ENCODE results near the gene VAPA. TPM values are rescaled to one million over a fixed set of nuclear protein-coding genes. Genes with fewer than 3 reads are reported as not detected.

The VAPA gene
- total and polyA plus RNA-seq, 2 donors (not counting 3 experiments of a cell fraction or from before 2014, with no cell fraction given) = 105 to 163 TPM

- dilution Hi-C loops (cut with MboI; ENCODE audit: extremely low pct_ligation_motif_present, low sequenced_read_pairs) (no loop called here), intact Hi-C loops (cut with micrococcal nuclease) (no loop called here)
- Histone ChIP-seq H3K79me2 (ENCODE audit: control insufficient read depth, insufficient read depth, low read length) (no peaks in the 10 kb centered on the region), H3K4me3 (replicated peaks in 1 of 3; ENCODE audit: insufficient read depth in 1 of 3, low read depth in 1 of 3, low read length in 3 of 3) (no peak overlapping the region), H3K9me1 (replicated peaks; ENCODE audit: control insufficient read depth, extremely low read depth, insufficient read depth, low read length) (no peaks in the 10 kb centered on the region), H3K9me3 (replicated peaks; ENCODE audit: control insufficient read depth, insufficient read depth, low read length) (no peaks in the 10 kb centered on the region), H3K27ac (ENCODE audit: insufficient read depth, low read depth, low read length) (no peak overlapping the region), H3K4me1 (ENCODE audit: control insufficient read depth, extremely low read depth, insufficient read depth, low read length) (peaks cover 28% of the 10 kb centered on the region), H3K4me2 (ENCODE audit: insufficient read depth, low read length) (no peak overlapping the region), H3K9ac (replicated peaks; ENCODE audit: extremely low read depth, insufficient read depth, low read length) (no peak overlapping the region), H3K36me3 (ENCODE audit: control insufficient read depth in 2 of 2, extremely low read depth in 1 of 2, insufficient read depth in 2 of 2, low read length in 2 of 2) (no peaks in the 10 kb centered on the region), H4K20me1 (replicated peaks; ENCODE audit: control insufficient read depth, extremely low read depth, insufficient read depth, low read length) (no peaks in the 10 kb centered on the region), H2AFZ (ENCODE audit: low read depth, low read length) (peak overlapping the region; percentile 49), H3K27me3 (ENCODE audit: control insufficient read depth in 2 of 2, insufficient read depth in 2 of 2, low read length in 2 of 2) (no peaks in the 10 kb centered on the region)
- FAIRE-seq (no peak), DNase-seq (ENCODE audit: low read depth, low spot score) (no peak)
- BruUV-seq (replicated peaks) = no TSS peak
- ChIA-PET POLR2A (no interaction called here), CTCF (interaction anchor here (1.1 to 1.5 kb wide), 4 partner anchors 8 to 295 kb away, joined by 3 to 4 read pairs (median 4); no protein-coding TSS in a partner anchor)
- no peak for TF ChIP-seq FOS (IDR thresholded peaks at IDR 0.05; ENCODE audit: borderline replicate concordance, insufficient read depth, low read length)
- no peak for TF ChIP-seq JUN (IDR thresholded peaks at IDR 0.05; ENCODE audit: borderline replicate concordance, insufficient read depth, insufficient read length, low read depth)
- TF ChIP-seq MAX (IDR thresholded peaks at IDR 0.05; ENCODE audit: insufficient read depth, insufficient read length) = no peak
- no peak for TF ChIP-seq CTCF (IDR thresholded peaks at IDR 0.05; ENCODE audit: extremely low read depth in 1 of 2, insufficient read depth in 1 of 2, low read depth in 1 of 2, low read length in 2 of 2)
- TF ChIP-seq POLR2AphosphoS5 (IDR thresholded peaks at IDR 0.05; ENCODE audit: insufficient read depth, low read depth, low read length) = no peak
- no peak for TF ChIP-seq POLR2A (IDR thresholded peaks at IDR 0.05; ENCODE audit: low read depth, low read length)
- no peak for TF ChIP-seq EZH2 (IDR thresholded peaks at IDR 0.05; ENCODE audit: borderline replicate concordance, low read depth, low read length, severe bottlenecking)
- no peak for TF ChIP-seq MYC (IDR thresholded peaks at IDR 0.05; ENCODE audit: low read depth, low read length)
- TF ChIP-seq GATA2 (IDR thresholded peaks at IDR 0.05; ENCODE audit: insufficient read depth, insufficient read length, low read depth, low read length) = no peak
Observed at GRCh38 chr18:9870431-9871008, 43.3 kb upstream of the VAPA start.
